DMS 273 treated with DMSO at 0.1 percent for 48 hours (cell line): ENCODE results near the gene ZNF468.
"Not testable (repeated sequence)": the region's sequence is repeated elsewhere in the genome, so short reads cannot be mapped to it uniquely, and the experiment has no call there.

ENCODE experiments used
- DNase-seq: peaks from one replicate; lab custom pipeline; 2025; lab: John Stamatoyannopoulos, UW

The ZNF468 gene

GRCh38 chr19:52857378-52858191 is at the start of gene ZNF468:
Gene ZNF468, minus strand, starts transcription at chr19:52857619. Its CDS starts 3,347 bp downstream, at chr19:52854272.
- DNase-seq, result peak; percentile 42

- DNase-seq, result not testable (repeated sequence)
Observed at GRCh38 chr19:52904052-52904780, 46.8 kb upstream of the ZNF468 start.

- no peak for DNase-seq
Observed at GRCh38 chr19:52901842-52902241, 44.4 kb upstream of the ZNF468 start.

GRCh38 chr19:52898596-52898995 is 41.2 kb upstream of the ZNF468 start:
- DNase-seq, result not testable (repeated sequence)

GRCh38 chr19:52898101-52898500 is 40.7 kb upstream of the ZNF468 start:
- no peak for DNase-seq

GRCh38 chr19:52897138-52897935 is 39.9 kb upstream of the ZNF468 start, which contains the start of gene ZNF320:
Gene ZNF320, minus strand, starts transcription at chr19:52897635. Its CDS starts 7,380 bp downstream, at chr19:52890255.
- DNase-seq, result peak; percentile 68

- no peak for DNase-seq
Observed at GRCh38 chr19:52896431-52897137, 39.2 kb upstream of the ZNF468 start.

- no peak for DNase-seq
Observed at GRCh38 chr19:52891336-52891735, 33.9 kb upstream of the ZNF468 start.

GRCh38 chr19:52889931-52890330 is 32.5 kb upstream of the ZNF468 start:
- DNase-seq, result no peak

- no peak for DNase-seq
Observed at GRCh38 chr19:52889076-52889475, 31.7 kb upstream of the ZNF468 start.

- DNase-seq, result no peak
Observed at GRCh38 chr19:52880895-52881389, 23.5 kb upstream of the ZNF468 start.

GRCh38 chr19:52872996-52873395 is 15.6 kb upstream of the ZNF468 start:
- not testable (repeated sequence) for DNase-seq

- no peak for DNase-seq
Observed at GRCh38 chr19:52871466-52871865, 14.0 kb upstream of the ZNF468 start.

GRCh38 chr19:52868031-52868430 is 10.6 kb upstream of the ZNF468 start:
- DNase-seq, result not testable (repeated sequence)

GRCh38 chr19:52856540-52857377 is 660 bp downstream of the ZNF468 start:
- DNase-seq, result not testable (repeated sequence)

- not testable (repeated sequence) for DNase-seq
Observed at GRCh38 chr19:52847352-52847751, 10.1 kb downstream of the ZNF468 start.

- not testable (repeated sequence) for DNase-seq
Observed at GRCh38 chr19:52840825-52841465, 16.5 kb downstream of the ZNF468 start.

- not testable (repeated sequence) for DNase-seq
Observed at GRCh38 chr19:52834289-52834688, 23.1 kb downstream of the ZNF468 start.

GRCh38 chr19:52833541-52833940 is 23.9 kb downstream of the ZNF468 start:
- not testable (repeated sequence) for DNase-seq

- DNase-seq, result not testable (repeated sequence)
Observed at GRCh38 chr19:52829866-52830265, 27.6 kb downstream of the ZNF468 start.
